PC-9 (cell line): ENCODE data around the gene CRB3. TPM values are rescaled to one million over a fixed set of nuclear protein-coding genes. Genes with fewer than 3 reads are reported as not detected.
A peak's percentile ranks its signal among the peaks of the same experiment; 100 is the strongest.

Experiments
- BruUV-seq: library from RNA; stranded (reverse); fragments of 400-500 nt; replicated peaks from 2 replicates; lab custom pipeline; 2021; lab: Mats Ljungman, UMichigan
- CTCF ChIA-PET: fragments of 300-600 bp; sonication (Branson Sonifier 250); formaldehyde crosslinking; loops from one replicate; lab custom pipeline; 2022; ENCODE audit warnings: antibody characterized with exemption; lab: Charles Lee
- POLR2A ChIA-PET: fragments of 300-600 bp; sonication (Branson Sonifier 250); formaldehyde crosslinking; loops from one replicate; lab custom pipeline; 2022; ENCODE audit warnings: antibody characterized with exemption; ENCODE audit not compliant: unreplicated experiment; lab: Charles Lee
- DNase-seq, 2 experiments: peaks; one replicate each; pipeline versions ENCODE4 v3.0.0 to v3.0.0-alpha.2; 2015 to 2022; ENCODE audit warnings: mixed read lengths in 1 of 2
- H2AFZ ChIP-seq: fragments of 200-600 bp; sonication (generic); 2 replicates; pipeline ENCODE4 v1.8.1; 2017; ENCODE audit warnings: antibody characterized with exemption
- H3F3A ChIP-seq: fragments of 200-600 bp; sonication (generic); 2 replicates; pipeline ENCODE4 v1.8.1; 2017; ENCODE audit warnings: antibody characterized with exemption, mild to moderate bottlenecking, low read depth; ENCODE audit not compliant: insufficient read depth
- H3K27ac ChIP-seq: fragments of 200-600 bp; sonication (generic); 2 replicates; pipeline ENCODE4 v1.6.1; 2016; ENCODE audit warnings: mixed run types
- H3K27me3 ChIP-seq: fragments of 200-600 bp; sonication (generic); 2 replicates; pipeline ENCODE4 v1.6.1; 2016; ENCODE audit warnings: low read depth, mixed run types; ENCODE audit not compliant: insufficient read depth
- H3K36me3 ChIP-seq: fragments of 200-600 bp; sonication (generic); 2 replicates; pipeline ENCODE4 v1.6.1; 2016; ENCODE audit warnings: low read depth, mixed run types
- H3K4me1 ChIP-seq: fragments of 200-600 bp; sonication (generic); replicated peaks from 2 replicates; pipeline ENCODE4 v1.6.1; 2016; ENCODE audit warnings: mixed run types; ENCODE audit not compliant: insufficient read depth
- H3K4me2 ChIP-seq: fragments of 200-600 bp; sonication (generic); 2 replicates; pipeline ENCODE4 v1.6.1; 2017; ENCODE audit warnings: mixed run types
- H3K4me3 ChIP-seq: fragments of 200-600 bp; sonication (generic); 2 replicates; pipeline ENCODE4 v1.6.1; 2016; ENCODE audit warnings: mixed run types
- H3K79me2 ChIP-seq: fragments of 200-600 bp; sonication (generic); 2 replicates; pipeline ENCODE4 v1.6.1; 2017; ENCODE audit warnings: low read depth, mixed run types
- H3K9me2 ChIP-seq: fragments of 200-600 bp; sonication (generic); 2 replicates; pipeline ENCODE4 v1.8.1; 2017; ENCODE audit warnings: mild to moderate bottlenecking; ENCODE audit not compliant: insufficient read depth
- H3K9me3 ChIP-seq: fragments of 200-600 bp; sonication (generic); 2 replicates; pipeline ENCODE4 v1.8.1; 2016; ENCODE audit warnings: low read depth; ENCODE audit not compliant: insufficient read depth
- H4K20me1 ChIP-seq: fragments of 200-600 bp; sonication (generic); 2 replicates; pipeline ENCODE4 v1.8.1; 2017; ENCODE audit not compliant: insufficient read depth
- CTCF ChIP-seq: fragments of 200-600 bp; sonication (generic); conservative IDR thresholded peaks from 2 replicates; pipeline ENCODE4 v1.6.1; 2017; ENCODE audit warnings: mixed run types, antibody characterized with exemption, mild to moderate bottlenecking, moderate library complexity
- EZH2 ChIP-seq: fragments of 200-600 bp; sonication (generic); IDR thresholded peaks from 2 replicates; pipeline ENCODE4 v1.8.0; 2017; ENCODE audit warnings: antibody characterized with exemption, low read depth
- intact Hi-C: fragments of 100-400 bp; cut with micrococcal nuclease; formaldehyde crosslinking; loops from one replicate; pipeline ENCODE4 v1.10.0; 2022; ENCODE audit not compliant: unreplicated experiment
- total RNA-seq: library from RNA; stranded (reverse); gene quantifications from 2 replicates; pipeline ENCODE4 v1.2.3, GENCODE V29; 2021

CRB3 gene
- total RNA-seq, 1 experiment from 2014 or later, result 40.6 TPM

DNA sequence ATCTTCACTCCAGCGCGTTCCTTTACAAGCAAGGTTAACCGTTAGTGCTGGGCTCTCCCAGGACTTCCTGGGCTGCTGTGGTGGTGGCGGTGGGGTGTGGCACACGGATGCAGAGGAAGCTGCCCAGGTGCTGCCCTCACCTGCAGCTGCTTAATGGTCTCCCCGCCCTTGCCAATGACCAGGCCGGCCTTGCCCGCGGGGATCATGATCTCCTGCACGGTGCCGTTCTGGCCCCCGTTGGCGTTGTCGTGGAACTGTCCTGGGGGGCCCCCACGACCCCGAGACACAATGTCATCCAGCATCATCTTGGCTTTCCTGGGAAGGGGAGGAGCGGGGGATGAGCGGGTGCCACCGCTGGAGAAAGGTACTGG, 45.5 kb upstream of the CRB3 start:
- peaks cover 44% of the 10 kb centered on the region for H4K20me1 ChIP-seq
- POLR2A ChIA-PET, result no interaction called here
- CTCF ChIA-PET, result interaction anchor here (0.7 kb wide), 1 partner anchor 409 kb away, joined by 3 read pairs; no protein-coding TSS in a partner anchor

GRCh38 chr19:6421075-6422014, 42.7 kb upstream of the CRB3 start:
- intact Hi-C loops, result loop anchor here (5.0 kb wide), 1 partner anchor 41 kb away; the partner anchor contains the start of gene CRB3
- Histone ChIP-seq H3F3A (no peaks in the 10 kb centered on the region), H4K20me1 (peaks cover 49% of the 10 kb centered on the region), H3K36me3 (no peaks in the 10 kb centered on the region), H3K27me3 (no peaks in the 10 kb centered on the region), H3K9me2 (no peaks in the 10 kb centered on the region), H2AFZ (no peak overlapping the region), H3K27ac (no peak overlapping the region), H3K4me1 (peaks cover 10% of the 10 kb centered on the region), H3K4me3 (no peak overlapping the region), H3K79me2 (peaks cover 40% of the 10 kb centered on the region), H3K4me2 (no peak overlapping the region), H3K9me3 (no peaks in the 10 kb centered on the region)
- TF ChIP-seq CTCF (no peak), EZH2 (no peak)
- no TSS peak for BruUV-seq
- POLR2A ChIA-PET, result no interaction called here
- CTCF ChIA-PET, result interaction anchor here (0.6 kb wide), 1 partner anchor 11 kb away, joined by 8 read pairs; no protein-coding TSS in a partner anchor
- DNase-seq, result no peak

More for the DNA sequence above, 45.5 kb upstream of the CRB3 start:
- TF ChIP-seq EZH2 (no peak), CTCF (no peak)
- Histone ChIP-seq H3K36me3 (no peaks in the 10 kb centered on the region), H3K27ac (no peak overlapping the region), H2AFZ (no peak overlapping the region), H3K79me2 (peaks cover 34% of the 10 kb centered on the region), H3K4me1 (peaks cover 10% of the 10 kb centered on the region), H3K4me3 (no peak overlapping the region), H3K27me3 (no peaks in the 10 kb centered on the region), H3K9me3 (no peaks in the 10 kb centered on the region), H3K4me2 (no peak overlapping the region), H3F3A (no peaks in the 10 kb centered on the region; the same call in 1 of the 2 replicates), H3K9me2 (no peaks in the 10 kb centered on the region)
- no peak for DNase-seq
- BruUV-seq, result no TSS peak
- intact Hi-C loops, result no loop called here

DNA sequence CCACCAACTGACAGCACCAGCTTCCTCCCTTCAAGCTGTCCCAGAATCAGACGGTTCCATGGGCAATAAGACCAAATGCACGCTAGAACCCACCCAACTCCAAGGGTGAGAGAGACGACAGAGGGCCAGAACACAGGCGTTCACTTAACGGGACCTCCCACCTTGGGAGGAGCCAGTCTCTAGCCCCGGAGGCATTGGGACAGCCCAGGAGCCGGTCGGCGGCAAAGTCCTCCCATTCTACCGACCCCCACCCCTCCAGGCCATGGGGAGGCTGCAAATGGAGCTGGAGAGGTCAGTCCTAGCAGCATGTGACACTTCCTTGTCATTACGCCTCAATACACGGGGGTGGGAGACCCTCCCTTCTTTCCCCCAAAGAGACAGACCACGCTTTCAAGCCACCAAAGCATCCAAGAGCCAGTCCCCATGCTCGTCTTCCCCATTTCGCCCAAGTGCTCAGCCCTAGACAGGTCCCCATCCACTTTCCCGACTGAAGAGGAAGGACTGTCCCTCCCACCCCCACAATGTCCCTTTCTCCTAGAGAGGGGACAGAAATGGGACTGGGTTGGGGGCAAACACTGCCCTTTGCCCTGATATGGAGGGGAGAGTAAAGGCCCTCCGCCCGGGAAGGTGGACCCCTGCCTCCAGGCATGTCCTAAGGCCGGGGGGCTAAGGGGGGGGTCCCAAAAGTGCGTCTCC, 40.4 kb upstream of the CRB3 start:
- peak in 1 of 2 experiments; percentile 46 for DNase-seq
- Histone ChIP-seq H2AFZ (no peak overlapping the region), H4K20me1 (peaks cover 44% of the 10 kb centered on the region), H3K27ac (no peak overlapping the region), H3K4me1 (peaks cover 10% of the 10 kb centered on the region), H3K4me2 (peak overlapping the region; percentile 87), H3F3A (no peaks in the 10 kb centered on the region), H3K9me3 (no peaks in the 10 kb centered on the region), H3K79me2 (peaks cover 40% of the 10 kb centered on the region), H3K27me3 (no peaks in the 10 kb centered on the region), H3K36me3 (no peaks in the 10 kb centered on the region), H3K9me2 (no peaks in the 10 kb centered on the region), H3K4me3 (peak overlapping the region; percentile 75)
- ChIA-PET CTCF (no interaction called here), POLR2A (interaction anchor here (0.6 kb wide), 1 partner anchor 227 kb away, joined by 3 read pairs; no protein-coding TSS in a partner anchor)
- TF ChIP-seq EZH2 (no peak), CTCF (no peak)
- intact Hi-C loops, result loop anchor here (5.0 kb wide), 1 partner anchor 39 kb away; the partner anchor contains the start of gene CRB3
- BruUV-seq, result no TSS peak
